HTR-8/SVneo (cell line): Measurements from ENCODE around the gene PTPRD.

ENCODE experiments used
- DNase-seq: peaks from one replicate; pipeline ENCODE4 v3.0.0; 2011; ENCODE audit warnings: low spot score, mixed read lengths; ENCODE audit not compliant: insufficient read length
- FAIRE-seq: peaks from 2 replicates; lab custom pipeline; 2011; peaks lifted over from hg19 to GRCh38; lab: Jason Lieb, UNC

The PTPRD gene

DNA sequence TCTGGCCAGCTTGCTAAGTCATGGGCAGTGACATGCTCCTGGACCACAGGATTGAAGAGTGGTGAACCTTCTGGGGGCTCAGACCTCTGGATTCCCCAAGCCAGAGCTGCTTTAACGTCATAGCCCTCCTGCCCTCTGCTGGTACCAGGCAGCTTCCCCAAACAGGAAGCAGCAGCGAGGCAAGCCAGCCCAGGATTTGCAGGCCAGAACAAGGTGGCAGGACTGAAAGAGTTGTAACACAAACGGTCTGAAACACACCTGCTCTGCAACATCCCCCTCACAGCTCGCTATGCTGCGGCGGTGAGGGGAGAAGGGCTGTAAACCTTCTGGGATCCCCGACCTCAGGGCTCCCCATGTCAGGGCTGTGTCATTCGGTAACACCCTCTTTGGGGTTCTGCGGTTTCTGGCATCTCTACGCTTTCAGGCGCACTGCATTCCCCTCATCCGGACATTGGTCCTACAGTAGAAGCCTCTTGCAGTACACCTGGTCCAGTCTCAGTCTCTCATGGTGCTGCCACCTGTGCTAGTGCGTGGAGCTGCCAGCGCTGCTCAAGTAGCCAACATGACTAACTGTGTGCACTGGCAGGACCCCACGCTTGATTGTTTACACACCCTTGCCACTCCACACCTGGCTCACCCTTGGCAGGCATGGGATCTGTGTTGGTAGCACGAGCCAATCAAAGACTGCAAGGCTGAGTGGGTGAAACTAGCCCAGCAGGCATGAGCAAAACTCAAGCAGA, 893.3 kb downstream of the PTPRD start:
- DNase-seq: no peak
- FAIRE-seq: no peak

DNA sequence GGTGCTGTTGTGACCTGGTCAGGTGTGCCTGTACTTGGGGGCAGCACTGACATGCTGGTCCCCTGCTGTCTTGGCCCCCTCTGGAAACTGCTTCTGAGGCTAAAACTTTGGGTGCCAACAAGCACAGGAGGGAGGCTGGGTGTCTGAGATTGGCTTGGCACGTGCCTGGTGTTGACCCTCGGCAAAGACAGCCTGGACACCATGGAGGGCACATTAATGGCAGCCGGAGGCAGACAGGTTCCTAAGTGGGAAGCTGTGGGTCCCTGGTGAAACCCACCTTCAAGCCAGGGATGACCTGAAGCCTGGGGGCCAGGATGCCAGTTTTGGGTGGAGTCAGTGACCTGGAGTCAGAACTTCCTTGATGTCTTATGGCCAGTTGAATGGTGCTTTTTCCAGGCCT, 894.1 kb downstream of the PTPRD start:
- DNase-seq: no peak
- no peak for FAIRE-seq

DNA sequence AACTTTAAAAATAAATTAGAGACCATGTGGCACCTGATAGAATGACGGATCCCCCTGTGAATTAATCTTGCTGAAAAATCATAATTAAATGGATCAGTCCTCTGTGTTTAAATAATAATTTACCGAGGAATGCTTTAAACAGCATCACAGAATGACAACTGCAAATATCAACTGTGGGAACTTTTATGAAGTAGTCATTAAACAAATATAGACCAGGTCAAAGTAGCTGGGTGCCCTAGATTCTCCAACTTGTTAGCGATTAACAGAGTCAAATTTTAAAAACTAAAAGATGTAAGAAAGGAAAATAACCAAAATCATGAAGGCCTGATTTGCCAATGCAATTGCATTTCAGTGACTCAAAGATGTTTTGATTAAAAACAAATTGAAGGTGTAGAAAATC, 933.4 kb downstream of the PTPRD start:
- DNase-seq (no peak), FAIRE-seq (no peak)

DNA sequence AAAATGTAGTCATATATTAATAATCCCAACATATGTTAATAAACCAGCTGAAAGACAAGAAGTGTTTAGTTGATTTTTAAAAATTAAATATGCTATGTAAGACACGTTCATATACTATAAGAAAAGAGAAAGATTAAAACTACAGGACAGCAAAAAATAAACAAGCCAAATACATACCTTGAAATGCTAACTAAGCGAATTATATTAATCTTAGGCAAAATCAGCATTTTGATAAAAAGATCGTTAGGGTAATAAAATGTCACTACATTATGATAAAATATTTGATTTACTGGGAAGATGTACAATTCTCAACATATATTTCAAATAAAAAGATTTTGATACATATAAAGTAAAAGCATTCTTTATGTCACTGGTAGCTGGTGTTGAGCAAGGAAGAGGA, 938.3 kb downstream of the PTPRD start:
- FAIRE-seq (no peak), DNase-seq (no peak)

DNA sequence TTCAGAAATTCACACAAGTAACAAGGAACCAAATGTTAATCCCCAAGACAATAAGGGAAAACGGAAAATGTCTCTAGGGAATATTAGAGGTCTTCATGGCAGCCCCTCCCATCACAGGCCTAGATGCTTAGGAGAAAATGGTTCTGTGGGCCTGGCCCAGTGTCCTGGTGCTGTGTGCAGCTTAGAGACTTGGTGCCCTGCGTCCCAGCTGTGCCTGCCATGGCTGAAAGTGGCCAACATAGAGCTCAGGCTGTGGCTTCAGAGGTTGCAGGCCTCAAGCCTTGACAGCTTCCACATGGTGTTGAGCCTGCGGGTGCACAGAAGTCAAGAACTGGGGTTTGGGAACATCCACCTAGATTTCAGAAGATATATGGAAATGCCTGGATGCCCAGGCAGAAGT, 942.3 kb downstream of the PTPRD start:
- DNase-seq (no peak), FAIRE-seq (no peak)

DNA sequence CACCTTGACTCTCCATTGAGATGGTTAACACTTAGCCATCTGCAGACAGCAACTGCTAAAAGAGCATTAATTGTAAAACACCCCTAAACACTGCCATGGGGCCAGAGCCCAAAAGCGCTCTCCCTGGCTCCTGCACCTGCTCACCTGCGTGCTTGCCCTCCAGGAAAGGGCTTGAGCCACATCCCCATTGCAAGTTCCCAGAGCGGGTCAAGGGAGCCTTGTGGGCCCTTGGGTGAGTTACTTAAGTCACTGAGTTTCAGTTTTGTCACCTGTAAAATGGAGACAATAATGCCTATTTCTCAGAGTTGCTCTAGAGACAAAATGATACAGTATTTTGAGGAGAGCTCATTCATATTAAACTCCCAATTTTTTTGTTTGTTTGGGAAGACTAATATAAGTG, 967.8 kb downstream of the PTPRD start:
- no peak for DNase-seq
- FAIRE-seq: no peak

DNA sequence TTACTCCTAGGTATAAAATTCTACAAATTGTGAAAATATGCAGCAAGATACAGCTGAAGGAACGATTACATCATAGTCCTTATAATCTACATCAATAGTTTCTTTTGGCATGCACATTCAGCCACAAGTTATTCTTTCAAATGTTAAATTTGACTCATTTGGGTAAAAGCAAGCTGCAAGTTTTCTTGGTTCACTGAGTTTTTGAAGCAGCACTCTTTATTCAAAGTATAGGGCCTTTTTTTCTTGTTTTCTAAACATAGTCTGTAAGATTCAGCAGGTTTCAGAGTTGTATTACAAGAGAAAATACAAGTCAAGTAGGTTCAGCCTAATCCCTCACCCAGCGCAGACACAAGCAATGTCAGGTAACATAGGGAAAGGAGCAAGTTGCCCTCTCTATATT, 981.5 kb downstream of the PTPRD start:
- no peak for FAIRE-seq
- DNase-seq: no peak

DNA sequence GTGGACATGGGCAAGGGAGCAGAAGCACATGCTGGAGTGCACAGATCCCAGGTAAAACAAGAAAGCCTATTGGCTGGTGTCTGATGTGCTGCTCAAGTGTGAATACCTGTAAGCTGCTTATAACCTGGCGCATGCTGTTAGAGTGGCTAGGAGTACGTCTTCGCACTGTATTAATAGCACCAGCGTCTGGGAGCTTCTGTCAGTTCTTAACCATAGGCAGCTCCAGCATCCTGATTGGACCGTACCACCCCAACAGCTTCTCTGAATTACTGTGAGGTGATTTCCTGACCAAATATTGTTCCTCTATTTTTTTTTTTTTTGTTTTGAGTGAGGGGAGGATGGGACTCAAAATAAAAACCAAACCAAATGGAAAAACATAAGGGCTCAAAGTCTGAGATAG, 987.6 kb downstream of the PTPRD start:
- FAIRE-seq (no peak), DNase-seq (no peak)

DNA sequence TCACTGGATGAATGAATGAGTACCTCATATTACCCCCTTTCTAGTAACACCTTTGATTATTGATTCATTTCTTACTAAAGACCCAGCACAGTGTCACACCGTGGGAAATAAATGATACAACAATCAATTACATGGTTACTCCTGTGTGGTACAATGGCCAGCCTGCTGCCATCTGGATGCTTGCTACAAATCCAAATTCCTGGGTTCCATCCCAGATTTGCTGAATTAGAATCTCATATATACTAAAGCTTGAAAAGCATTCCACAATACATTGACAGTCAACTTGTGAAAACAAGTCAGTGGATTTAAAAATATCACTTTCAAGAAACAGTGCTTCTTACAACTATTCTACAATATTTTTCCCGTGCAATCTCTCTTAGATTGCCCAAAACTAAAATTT, 989.3 kb downstream of the PTPRD start:
- no peak for FAIRE-seq
- DNase-seq: no peak

DNA sequence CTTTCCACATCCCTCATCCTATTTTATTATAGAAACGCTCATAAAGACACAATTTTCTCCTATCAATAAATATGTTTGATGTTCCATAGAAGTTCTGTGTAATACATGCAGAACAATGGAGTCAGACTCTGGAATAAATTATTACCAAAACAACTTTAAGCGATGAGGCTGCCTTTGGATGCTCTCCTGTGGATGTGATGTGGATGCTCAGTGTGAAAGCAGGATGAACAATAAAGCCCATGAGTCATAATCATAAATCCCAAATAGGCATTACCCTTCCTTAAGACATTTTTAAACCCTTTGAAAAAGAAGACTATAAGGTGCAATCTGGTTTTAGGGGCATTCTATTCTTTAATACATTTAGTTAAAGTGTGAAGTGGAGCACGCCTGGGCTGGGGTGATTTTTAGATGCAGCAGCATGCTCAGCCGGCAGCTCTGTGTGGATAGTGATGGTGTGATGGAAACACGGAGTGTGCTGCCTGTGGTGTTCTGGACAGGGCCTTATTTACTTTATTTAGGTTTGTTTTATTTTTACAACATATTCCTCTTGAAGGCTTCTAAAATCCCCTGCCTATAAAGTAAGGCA, 991.4 kb downstream of the PTPRD start:
- FAIRE-seq (no peak), DNase-seq (no peak)

DNA sequence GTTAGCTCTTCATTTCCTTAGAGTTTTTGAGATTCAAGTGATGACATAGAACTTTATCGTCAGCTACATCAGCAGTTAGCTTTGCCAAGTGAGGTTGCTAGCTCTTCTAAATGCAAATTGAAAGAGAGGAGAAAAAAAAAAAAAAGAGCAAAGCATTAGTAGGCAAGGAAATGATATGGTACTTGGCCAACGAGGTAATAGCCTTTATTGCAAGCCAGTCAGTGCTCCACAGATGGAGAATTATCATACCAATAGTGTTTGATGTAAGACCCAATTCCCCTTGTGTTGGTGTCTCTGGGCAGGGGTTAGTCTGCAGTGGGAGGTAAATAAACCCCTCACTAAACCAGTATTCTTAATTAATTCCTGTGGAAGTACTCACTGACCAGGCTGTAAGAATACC, 992.1 kb downstream of the PTPRD start:
- DNase-seq: no peak
- no peak for FAIRE-seq

DNA sequence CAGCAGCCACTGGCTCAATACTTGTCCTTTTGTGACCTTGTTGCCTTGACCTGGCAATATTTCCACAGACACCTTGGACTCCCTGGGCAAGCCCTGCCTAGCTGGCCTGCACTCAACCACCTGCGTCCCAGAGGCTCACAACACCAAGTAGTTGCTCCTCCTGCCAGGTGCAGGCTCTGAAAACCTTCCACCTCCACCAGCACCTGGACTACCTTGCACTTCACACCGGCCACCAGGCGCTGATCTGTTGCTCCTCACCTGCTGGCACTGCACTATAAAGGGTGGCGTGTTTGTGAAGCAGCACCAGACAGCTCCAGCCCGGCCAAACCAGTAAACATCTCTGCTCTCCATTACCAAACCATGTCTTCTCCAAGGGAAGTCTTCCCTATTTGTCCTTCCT, 997.7 kb downstream of the PTPRD start:
- DNase-seq: no peak
- FAIRE-seq: no peak

DNA sequence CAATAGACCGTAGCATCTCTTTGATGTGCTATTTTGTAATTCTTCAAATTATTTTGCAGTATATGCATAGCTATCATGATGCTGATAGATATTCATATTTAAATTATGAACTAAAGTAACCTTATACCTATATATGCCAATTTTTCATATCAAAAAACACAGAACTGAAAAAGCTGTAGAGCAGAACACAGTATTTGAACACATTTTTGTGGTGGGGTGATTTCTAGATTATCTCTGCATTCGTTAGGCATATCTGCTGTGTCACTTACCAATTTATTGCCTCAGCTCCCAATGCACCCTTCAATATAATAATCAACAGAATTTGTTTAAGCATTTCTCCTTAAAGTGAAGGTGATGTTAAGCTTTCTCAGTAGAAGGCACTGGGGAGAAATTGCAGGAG, 998.2 kb downstream of the PTPRD start:
- no peak for DNase-seq
- FAIRE-seq: no peak

DNA sequence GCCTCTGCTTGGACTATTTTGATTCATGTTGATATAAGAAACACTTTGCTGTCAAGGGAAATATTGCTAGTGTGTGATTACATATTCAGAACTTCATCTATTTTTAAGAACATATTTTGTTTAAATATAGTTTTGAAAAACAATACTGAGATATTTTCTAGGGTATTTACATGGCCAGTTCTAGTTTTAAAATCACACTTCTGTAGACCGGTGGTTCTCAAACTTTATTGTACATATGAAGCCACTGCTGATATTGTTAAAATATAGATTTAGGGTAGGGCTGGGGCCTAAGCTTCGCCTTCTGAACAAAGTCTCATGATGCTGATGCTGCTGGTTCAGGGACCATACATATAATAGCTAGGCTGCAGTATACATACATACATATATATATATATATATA, 1000.0 kb downstream of the PTPRD start:
- DNase-seq (no peak), FAIRE-seq (no peak)

DNA sequence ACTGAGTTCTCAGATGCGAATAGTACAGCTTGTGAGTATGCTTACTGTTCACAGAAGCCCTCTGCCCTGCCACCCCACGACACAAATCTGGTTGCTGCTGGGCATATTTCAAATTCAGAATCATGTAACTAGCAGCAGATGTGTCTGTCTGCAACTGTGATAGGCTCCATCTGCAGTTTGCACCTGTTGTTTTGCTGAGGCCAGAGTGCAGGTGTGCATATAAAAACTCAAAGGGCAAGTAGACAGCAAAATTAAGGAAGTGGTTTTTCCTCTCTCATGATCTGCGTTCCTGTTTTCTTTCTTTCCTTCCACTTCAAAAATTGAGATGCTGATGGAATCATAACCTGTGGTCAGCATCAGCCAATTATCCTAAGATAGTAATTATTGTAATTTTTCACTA, 1000.5 kb downstream of the PTPRD start:
- DNase-seq: no peak
- no peak for FAIRE-seq

DNA sequence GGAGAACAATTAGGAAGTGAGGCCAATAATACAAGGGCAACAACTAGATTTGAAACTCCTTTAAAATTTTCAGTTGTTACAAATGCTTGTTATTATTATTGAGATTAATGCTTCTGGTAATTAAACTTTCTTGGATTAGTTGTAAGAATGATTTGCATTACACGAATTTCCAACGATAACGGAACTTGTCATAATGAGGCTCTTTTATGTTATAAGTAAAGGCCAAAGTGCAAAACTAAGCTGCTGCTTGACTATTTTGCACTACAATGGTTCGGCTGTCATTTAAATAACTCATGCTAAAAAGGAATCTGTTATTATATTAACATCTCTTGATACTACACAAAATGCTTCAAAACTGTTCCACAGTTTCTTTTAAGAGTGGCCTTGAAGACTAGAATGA, 1007.1 kb downstream of the PTPRD start:
- FAIRE-seq (no peak), DNase-seq (no peak)

DNA sequence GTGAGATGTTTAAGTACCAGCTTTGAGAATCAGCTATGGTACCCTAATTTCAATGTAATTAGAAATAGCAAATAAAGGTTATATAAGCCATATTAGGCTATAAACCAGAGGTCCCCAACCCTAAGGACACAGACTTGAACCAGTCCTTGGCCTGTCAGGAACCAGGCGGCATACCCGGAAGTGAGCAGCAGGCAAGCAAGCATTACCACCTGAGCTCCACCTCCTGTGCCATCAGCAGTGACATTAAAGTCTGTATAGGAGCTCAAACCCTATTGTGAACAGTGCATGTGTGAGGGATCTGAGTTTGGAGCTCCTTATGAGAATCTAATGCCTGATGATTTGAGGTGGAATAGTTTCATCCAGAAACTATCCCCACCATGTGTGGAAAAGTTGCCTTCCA, 1009.5 kb downstream of the PTPRD start:
- DNase-seq: no peak
- FAIRE-seq: no peak

DNA sequence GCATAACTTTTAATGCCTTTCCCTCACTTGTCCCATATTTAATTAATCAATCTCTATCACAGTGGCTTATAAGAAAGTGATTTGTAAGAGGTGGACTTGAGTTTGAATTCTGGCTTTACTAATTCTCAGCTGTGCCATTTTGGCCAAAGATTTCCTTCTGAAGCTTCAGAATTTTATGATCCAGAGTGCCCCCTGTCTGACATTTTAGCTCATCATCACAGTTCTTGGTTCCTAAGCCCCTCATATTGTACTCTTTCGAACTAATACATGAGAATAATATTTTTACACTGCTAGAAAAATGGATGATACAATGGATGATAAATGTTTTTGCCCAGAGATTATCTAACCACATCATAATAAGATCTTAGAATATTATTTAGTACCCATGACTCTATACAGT, 1014.1 kb downstream of the PTPRD start:
- FAIRE-seq (no peak), DNase-seq (no peak)

DNA sequence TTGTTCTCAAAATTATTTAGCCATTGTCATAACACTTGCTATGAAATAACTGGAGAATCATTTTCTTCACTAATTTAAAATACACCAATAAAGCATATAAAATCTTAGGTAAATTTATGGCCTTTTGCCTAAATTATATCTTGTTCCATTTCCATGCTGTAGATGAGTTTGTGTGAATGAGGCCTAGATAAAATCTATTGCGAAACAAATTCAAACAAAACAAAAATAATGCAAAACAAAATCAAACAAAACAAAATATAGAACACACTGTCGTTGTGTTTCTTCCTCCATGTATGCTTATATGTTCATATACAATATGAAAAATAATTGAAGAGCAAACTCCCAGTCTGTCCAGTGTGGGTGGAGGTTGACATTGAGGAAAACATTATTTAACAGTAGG, 1020.7 kb downstream of the PTPRD start:
- FAIRE-seq (no peak), DNase-seq (no peak)

DNA sequence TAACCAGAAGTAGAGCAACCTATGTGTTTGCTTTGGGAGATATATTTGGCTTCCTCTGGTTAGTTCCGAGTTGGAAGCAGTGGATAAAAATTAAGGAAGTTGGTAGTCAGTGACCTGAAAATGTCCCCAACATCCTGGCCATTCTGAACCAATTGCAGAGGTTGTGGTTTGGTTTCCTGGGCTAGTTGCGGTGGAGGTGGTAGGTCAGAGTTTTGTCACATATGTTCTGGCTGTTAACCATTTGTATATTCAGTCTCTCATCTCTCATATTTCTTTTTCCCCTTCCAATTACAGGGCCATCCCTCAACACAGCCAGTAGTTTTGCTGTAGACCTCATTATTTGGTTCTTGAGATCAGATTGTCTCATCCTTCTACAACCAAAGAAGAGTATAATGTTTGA, 1026.9 kb downstream of the PTPRD start:
- no peak for DNase-seq
- no peak for FAIRE-seq

DNA sequence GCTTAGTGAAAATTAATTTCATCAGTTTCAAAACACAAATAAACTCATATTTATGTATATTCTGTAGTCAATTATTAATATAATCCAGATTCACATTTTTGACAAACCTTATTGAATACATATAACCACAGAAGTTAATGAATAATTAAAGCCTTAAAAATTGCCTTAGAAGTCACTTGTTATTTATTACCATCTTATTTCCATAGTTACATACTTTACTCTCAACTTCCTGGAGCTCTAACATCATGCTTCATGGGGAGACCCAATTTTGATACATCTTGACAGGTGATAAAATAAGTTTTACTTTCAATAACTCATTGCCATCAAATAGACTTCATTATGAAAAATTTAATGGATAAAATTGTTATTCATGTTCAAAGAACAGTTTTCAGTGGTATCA, 1038.7 kb downstream of the PTPRD start:
- DNase-seq (no peak), FAIRE-seq (no peak)

DNA sequence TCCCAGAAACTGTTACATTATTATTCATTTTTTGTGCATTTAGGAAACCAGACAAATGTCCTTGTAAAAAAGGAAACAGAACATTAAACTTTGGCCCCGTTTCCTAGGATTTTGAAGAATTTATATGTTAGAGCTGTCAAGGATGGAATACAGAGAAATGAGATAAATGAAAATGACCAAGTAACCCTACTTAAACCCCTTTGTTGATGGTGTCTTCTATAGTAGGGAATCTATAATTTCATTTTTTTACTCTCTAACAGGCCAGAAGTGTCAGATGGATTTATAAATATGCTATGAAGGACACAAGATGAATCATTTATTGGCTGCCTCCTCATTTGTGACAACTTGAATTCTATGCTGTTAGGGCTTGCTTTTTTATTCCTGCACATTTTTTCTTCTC, 1047.1 kb downstream of the PTPRD start:
- no peak for FAIRE-seq
- DNase-seq: no peak
